HUES64 (cell line): ENCODE results near the gene RAB11FIP3.
A peak's percentile ranks its signal among the peaks of the same experiment; 100 is the strongest.

Source experiments
- H3K27ac ChIP-seq: 2 replicates; pipeline ENCODE4 v1.7.0; 2013; ENCODE audit warnings: low read depth, low read length, inconsistent platforms
- H3K27me3 ChIP-seq: 2 replicates; pipeline ENCODE4 v1.6.1; 2013; ENCODE audit warnings: mild to moderate bottlenecking, low read length; ENCODE audit not compliant: insufficient read depth
- H3K36me3 ChIP-seq: 2 replicates; pipeline ENCODE4 v1.6.1; 2013; ENCODE audit warnings: mild to moderate bottlenecking, low read length; ENCODE audit not compliant: insufficient read depth
- H3K4me1 ChIP-seq: 2 replicates; pipeline ENCODE4 v1.6.1; 2013; ENCODE audit warnings: mild to moderate bottlenecking, low read length, moderate library complexity; ENCODE audit not compliant: insufficient read depth
- H3K4me3 ChIP-seq: 2 replicates; pipeline ENCODE4 v1.5.1; 2013; ENCODE audit warnings: mild to moderate bottlenecking, low read length, moderate library complexity
- H3K9ac ChIP-seq: 2 replicates; pipeline ENCODE4 v1.6.1; 2013; ENCODE audit warnings: mild to moderate bottlenecking, low read depth, low read length
- H3K9me3 ChIP-seq: 2 replicates; pipeline ENCODE4 v1.6.1; 2013; ENCODE audit warnings: low read depth, low read length; ENCODE audit not compliant: insufficient read depth
- WGBS: fragments of 150-250, 120-280 bp; methylation state at CpG from one replicate; pipeline ENCODE4 v1.1.7; 2013; ENCODE audit warnings: missing lambda C conversion rate; 5-methylcytosine and 5-hydroxymethylcytosine counted together

RAB11FIP3 gene

GRCh38 chr16:426906-427249, 1.4 kb downstream of the RAB11FIP3 start:
- Histone ChIP-seq H3K27me3 (peaks cover 37% of the 10 kb centered on the region), H3K9me3 (no peaks in the 10 kb centered on the region), H3K4me1 (peaks cover 5% of the 10 kb centered on the region; the same call in 1 of the 2 replicates), H3K36me3 (no peaks in the 10 kb centered on the region), H3K9ac (0 out of 2 replicates have a peak overlapping the region, but pooled peaks have one; percentile 75), H3K4me3 (peak overlapping the region; percentile 79), H3K27ac (no peak overlapping the region)
- 13% methylated on average over 13 of the region's 13 CpGs for WGBS

GRCh38 chr16:427250-427649, 1.8 kb downstream of the RAB11FIP3 start:
- Histone ChIP-seq H3K4me3 (peak overlapping the region; percentile 79), H3K4me1 (peaks cover 5% of the 10 kb centered on the region; the same call in 1 of the 2 replicates), H3K9ac (no peak overlapping the region), H3K36me3 (no peaks in the 10 kb centered on the region), H3K27me3 (peaks cover 37% of the 10 kb centered on the region), H3K9me3 (no peaks in the 10 kb centered on the region), H3K27ac (no peak overlapping the region)
- whole genome bisulfite sequencing: 89% methylated on average over 10 of the region's 10 CpGs

GRCh38 chr16:430904-431303, 5.5 kb downstream of the RAB11FIP3 start:
- H3K4me1 ChIP-seq: no peaks in the 10 kb centered on the region
- no peak overlapping the region for H3K4me3 ChIP-seq
- H3K27ac ChIP-seq: no peak overlapping the region
- H3K36me3 ChIP-seq: no peaks in the 10 kb centered on the region
- 94% methylated on average over 7 of the region's 7 CpGs for WGBS
- H3K9ac ChIP-seq: no peak overlapping the region
- H3K9me3 ChIP-seq: no peaks in the 10 kb centered on the region
- H3K27me3 ChIP-seq: peaks cover 14% of the 10 kb centered on the region

GRCh38 chr16:440627-441026, 15.2 kb downstream of the RAB11FIP3 start:
- Histone ChIP-seq H3K4me1 (no peaks in the 10 kb centered on the region), H3K27ac (no peak overlapping the region), H3K27me3 (no peaks in the 10 kb centered on the region), H3K4me3 (no peak overlapping the region), H3K9me3 (no peaks in the 10 kb centered on the region), H3K36me3 (no peaks in the 10 kb centered on the region), H3K9ac (no peak overlapping the region)
- 94% methylated on average over 6 of the region's 6 CpGs for WGBS

- H3K4me1 ChIP-seq: no peaks in the 10 kb centered on the region
- no peak overlapping the region for H3K4me3 ChIP-seq
- no peak overlapping the region for H3K27ac ChIP-seq
- H3K27me3 ChIP-seq: no peaks in the 10 kb centered on the region
- H3K36me3 ChIP-seq: no peaks in the 10 kb centered on the region
- 96% methylated on average over 5 of the region's 6 CpGs for WGBS
- H3K9me3 ChIP-seq: no peaks in the 10 kb centered on the region
- H3K9ac ChIP-seq: no peak overlapping the region
Measured at GRCh38 chr16:441447-441846, 16.0 kb downstream of the RAB11FIP3 start.

GRCh38 chr16:442976-443375, 17.5 kb downstream of the RAB11FIP3 start:
- no peak overlapping the region for H3K9ac ChIP-seq
- H3K27ac ChIP-seq: no peak overlapping the region
- H3K9me3 ChIP-seq: no peaks in the 10 kb centered on the region

GRCh38 chr16:444027-444426, 18.6 kb downstream of the RAB11FIP3 start:
- Histone ChIP-seq H3K27ac (no peak overlapping the region), H3K4me1 (no peaks in the 10 kb centered on the region), H3K36me3 (no peaks in the 10 kb centered on the region), H3K27me3 (no peaks in the 10 kb centered on the region), H3K9ac (no peak overlapping the region), H3K9me3 (no peaks in the 10 kb centered on the region), H3K4me3 (no peak overlapping the region)
- 93% methylated on average over 10 of the region's 10 CpGs for WGBS

More at GRCh38 chr16:442976-443375, 17.5 kb downstream of the RAB11FIP3 start:
- WGBS: 97% methylated on average over 4 of the region's 6 CpGs
- H3K27me3 ChIP-seq: no peaks in the 10 kb centered on the region
- H3K4me1 ChIP-seq: no peaks in the 10 kb centered on the region
- H3K36me3 ChIP-seq: no peaks in the 10 kb centered on the region
- H3K4me3 ChIP-seq: no peak overlapping the region

- Histone ChIP-seq H3K4me3 (no peak overlapping the region), H3K27ac (no peak overlapping the region), H3K36me3 (no peaks in the 10 kb centered on the region), H3K9ac (no peak overlapping the region; the same call in 1 of the 2 replicates), H3K9me3 (no peaks in the 10 kb centered on the region), H3K27me3 (no peaks in the 10 kb centered on the region), H3K4me1 (0 out of 2 replicates have a peak, but pooled peaks cover 4% of the 10 kb centered on the region)
- WGBS: 92% methylated on average over 4 of the region's 4 CpGs
Measured at GRCh38 chr16:445566-445965, 20.1 kb downstream of the RAB11FIP3 start.

GRCh38 chr16:450385-450784, 24.9 kb downstream of the RAB11FIP3 start:
- Histone ChIP-seq H3K9ac (no peak overlapping the region), H3K4me1 (0 out of 2 replicates have a peak, but pooled peaks cover 4% of the 10 kb centered on the region), H3K36me3 (no peaks in the 10 kb centered on the region), H3K9me3 (no peaks in the 10 kb centered on the region), H3K27me3 (no peaks in the 10 kb centered on the region), H3K4me3 (no peak overlapping the region), H3K27ac (no peak overlapping the region)
- 92% methylated on average over 6 of the region's 8 CpGs for WGBS

GRCh38 chr16:450785-451512, 25.5 kb downstream of the RAB11FIP3 start:
- Histone ChIP-seq H3K4me1 (0 out of 2 replicates have a peak, but pooled peaks cover 4% of the 10 kb centered on the region), H3K27me3 (no peaks in the 10 kb centered on the region), H3K4me3 (no peak overlapping the region), H3K36me3 (no peaks in the 10 kb centered on the region), H3K9ac (no peak overlapping the region), H3K27ac (no peak overlapping the region), H3K9me3 (no peaks in the 10 kb centered on the region)
- 94% methylated on average over 11 of the region's 14 CpGs for WGBS

- peaks cover 15% of the 10 kb centered on the region for H3K4me1 ChIP-seq
- H3K9ac ChIP-seq: no peak overlapping the region
- 95% methylated on average over 13 of the region's 13 CpGs for WGBS
- no peak overlapping the region for H3K27ac ChIP-seq
- H3K9me3 ChIP-seq: no peaks in the 10 kb centered on the region
- H3K4me3 ChIP-seq: no peak overlapping the region
- no peaks in the 10 kb centered on the region for H3K27me3 ChIP-seq
- no peaks in the 10 kb centered on the region for H3K36me3 ChIP-seq
Measured at GRCh38 chr16:454397-454940, 29.0 kb downstream of the RAB11FIP3 start.
